ENCODE data around the gene RASL11A.
"Not testable (repeated sequence)": the region's sequence is repeated elsewhere in the genome, so short reads cannot be mapped to it uniquely, and the experiment has no call there.

Gene RASL11A

DNA sequence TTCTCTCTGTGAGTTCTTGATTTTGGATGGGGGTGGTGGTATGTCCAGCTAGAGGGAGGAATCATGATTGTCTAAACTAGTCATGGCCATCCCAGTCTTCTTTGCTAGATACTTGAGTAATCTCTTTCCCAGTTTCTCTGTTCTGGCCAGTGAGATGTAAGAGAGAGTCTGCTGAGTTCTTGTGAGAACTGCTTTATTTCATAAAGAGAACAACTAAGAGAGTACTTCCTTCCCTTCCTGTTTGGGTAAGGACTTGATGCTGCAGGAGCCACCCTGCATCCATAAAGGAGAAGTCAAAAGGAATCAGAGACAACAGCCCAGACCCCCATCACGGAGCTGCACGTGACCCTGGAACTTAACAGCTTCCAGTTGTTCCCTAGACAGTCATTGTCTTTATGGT lies 3.0 kb upstream of the RASL11A start:
- DNase-seq (ENCODE audit: low spot score) = no peak

DNA sequence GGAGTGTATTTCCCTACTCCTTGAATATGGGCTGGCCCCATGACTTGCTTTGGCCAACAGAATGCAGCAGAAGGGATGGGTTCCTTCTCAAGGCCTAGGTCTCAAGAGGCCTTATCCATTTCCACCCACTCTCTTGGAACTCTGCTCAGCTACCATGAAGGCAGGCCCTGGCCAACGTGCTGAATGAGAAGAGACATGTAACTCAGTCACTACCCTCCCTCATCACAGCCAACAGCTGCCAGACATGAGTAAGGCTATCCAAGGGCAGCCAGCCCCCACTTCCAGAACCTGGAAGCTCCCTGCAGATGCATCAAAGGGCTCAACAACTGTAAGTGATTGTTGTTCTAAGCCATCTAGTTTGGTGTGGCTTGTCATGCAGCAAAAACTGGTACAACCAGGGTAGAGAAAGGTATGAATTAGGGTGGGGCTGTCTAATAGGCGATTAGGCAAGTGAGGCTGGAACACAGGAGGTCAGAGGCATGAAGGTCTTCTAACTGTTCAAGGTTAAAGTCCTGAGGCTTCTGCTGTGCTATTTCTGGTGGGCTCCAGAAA lies 1.4 kb upstream of the RASL11A start:
- no peak for DNase-seq (ENCODE audit: low spot score)

DNA sequence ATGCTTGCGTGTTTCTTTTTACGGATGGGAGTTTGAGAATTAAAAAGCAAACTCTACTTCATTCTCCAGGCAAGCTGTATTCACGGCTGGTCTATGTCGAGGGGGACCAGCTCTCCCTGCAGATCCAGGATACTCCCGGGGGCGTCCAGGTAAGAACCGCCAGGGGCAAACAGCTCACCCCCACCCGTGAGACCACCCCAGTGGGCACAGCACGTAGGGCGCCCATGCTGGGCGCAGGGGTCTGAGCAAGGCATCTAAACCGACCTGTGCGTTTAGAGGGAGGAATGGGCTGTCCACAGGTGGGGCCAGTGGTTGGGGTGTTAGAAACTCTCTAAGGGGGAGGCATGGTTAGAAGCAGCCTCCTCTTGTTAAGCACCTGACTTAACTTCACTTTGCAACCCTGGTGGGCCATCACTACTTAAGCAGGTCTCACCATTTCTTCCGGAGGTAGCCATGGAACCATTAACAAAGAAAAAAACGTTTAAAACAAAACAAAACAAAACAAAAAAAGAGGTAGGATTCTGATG lies 1.0 kb downstream of the RASL11A start:
- no peak for DNase-seq (ENCODE audit: low spot score)

DNA sequence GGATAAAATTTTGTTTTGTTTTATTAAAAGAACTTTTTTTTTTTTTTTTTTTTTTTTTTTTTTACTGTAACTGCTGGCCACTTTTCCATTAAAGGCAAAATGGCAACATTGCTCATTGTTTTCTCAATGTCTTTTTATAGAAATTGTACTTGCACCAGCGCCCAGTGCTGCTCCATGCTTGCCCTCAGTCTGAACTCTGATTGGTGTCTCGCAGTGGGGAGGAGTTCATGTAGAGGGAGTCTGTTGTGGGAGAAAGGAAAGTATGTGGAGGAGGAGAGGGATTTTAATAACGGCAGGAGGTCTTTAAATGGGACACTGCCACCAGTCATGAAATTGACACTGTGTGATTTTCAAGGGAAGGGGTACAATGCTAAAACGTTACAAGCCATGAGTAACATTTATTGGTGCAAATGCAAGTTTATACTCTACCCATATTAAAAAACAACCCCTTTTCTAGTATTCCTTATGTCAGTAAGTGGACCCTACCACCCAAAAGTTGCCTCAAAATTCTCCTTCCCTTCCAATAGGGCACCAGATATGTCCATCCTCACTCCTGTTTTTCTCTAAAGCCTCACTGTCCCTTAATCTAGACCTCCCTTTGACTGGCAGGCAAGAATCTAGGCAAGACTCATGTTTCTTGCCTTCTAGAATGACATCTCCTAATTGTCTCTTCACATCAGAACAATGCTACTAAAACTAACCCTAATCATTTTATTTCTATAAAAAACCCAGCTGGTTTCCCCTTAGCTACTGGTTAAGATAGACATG lies 3.2 kb downstream of the RASL11A start:
- DNase-seq (ENCODE audit: low spot score) = no peak

DNA sequence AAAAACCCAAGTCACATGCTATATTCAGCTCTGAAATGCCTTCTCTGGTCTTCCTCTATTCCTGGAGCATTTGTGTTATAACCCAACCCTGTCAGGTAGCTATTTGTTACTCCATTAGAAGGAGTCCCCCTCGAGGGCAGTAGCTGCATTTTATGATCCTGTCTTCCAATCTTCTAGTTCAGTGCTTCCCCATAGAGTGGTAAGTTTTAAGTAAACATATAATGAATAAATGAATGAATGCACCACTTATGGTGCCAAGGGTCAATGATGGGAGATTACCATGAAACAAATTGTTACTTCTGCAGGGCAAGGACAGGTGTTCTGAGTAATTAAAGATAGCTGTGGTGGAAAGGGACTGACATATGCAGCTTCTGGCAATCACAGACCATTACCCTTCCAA lies 4.0 kb downstream of the RASL11A start:
- DNase-seq (ENCODE audit: low spot score) = no peak

DNA sequence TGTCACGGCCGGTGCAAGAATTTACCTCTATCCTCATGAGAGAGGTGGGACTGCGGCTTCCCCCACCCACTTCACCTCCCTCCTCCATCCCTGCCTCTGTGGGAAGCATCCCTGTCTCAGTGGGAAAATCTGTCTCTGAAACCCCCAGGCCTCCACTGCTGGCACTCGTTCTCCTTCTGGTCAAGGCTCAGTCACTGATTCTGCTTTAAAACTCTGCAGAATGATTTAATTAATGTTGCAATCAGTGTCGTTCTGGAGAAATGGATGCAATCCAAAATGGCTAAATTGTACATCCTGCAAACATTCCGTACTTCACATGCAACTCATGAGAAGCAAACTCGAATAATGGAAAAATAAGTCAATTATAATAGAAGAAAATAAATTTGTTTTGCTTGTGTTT lies 5.6 kb downstream of the RASL11A start:
- no peak for DNase-seq (ENCODE audit: low spot score)

DNA sequence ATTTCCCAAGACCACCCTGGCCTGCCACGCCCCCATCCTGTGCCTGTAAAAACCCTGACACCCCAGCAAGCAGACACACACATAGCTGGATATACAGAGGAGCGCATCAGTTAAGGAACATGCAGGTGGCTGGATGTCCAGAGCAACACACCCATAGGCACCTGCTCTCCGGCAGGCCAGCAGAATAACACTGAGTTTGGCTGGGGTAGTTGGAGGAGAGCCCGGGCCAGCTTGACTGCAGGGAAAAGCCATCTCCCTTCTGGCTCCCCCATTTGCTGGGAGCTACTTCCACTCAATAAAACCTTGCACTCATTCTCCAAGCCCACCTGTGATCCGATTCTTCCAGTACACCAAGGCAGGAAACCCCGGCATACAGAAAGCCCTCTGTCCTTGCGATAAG lies 8.9 kb downstream of the RASL11A start:
- no peak for DNase-seq (ENCODE audit: low spot score)

DNA sequence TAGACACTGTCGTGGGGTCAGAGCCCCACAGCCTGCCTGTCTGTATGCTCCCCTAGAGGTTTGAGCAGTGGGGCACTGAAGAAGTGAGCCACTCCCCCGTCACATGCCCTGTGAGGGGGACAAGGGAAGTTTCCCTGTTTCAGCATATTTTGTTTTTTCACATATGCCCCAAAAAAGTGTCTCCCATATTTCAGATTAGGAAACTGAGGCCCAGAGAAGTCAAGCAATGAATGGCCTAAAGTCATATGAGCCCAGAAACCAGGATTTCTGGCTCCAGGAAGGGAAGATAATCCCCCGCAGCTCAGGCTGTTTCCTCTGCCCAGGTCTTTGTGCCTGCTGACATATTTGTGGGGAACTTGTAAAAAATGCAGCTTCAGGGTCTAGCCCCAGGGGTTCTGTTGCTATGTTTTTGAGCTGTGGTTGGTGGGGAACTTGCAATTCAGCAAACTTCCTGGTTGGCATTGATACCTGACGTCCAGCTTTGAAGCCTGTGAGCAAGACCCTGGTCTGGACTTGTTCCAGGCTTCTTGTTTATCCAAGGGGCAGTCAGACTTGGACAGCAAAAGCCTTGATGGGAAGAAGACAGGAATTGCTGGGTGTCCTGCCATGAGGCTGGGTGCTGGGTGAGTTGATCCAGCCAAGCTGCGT lies 9.5 kb downstream of the RASL11A start:
- DNase-seq (ENCODE audit: low spot score) = no peak

DNA sequence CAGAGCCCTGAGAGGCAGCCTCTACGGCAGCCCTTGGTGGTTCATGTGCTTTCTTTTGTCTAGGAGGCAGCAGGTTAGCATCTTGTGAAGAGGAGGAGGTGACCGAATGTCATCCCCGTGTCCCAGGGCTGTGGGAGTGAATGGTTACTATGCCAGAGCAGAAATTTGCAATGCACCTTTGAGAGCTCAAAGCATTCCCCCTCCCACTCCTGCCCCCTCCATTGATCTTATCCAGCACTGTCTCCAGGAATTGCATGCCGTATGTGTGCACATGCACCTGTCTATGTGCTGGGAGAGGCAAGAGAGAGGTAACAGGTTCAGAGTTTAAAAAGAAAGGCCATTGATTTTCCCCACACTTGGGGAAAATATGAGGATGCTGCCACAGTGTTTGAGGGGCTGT lies 10.2 kb downstream of the RASL11A start:
- no peak for DNase-seq (ENCODE audit: low spot score)

DNA sequence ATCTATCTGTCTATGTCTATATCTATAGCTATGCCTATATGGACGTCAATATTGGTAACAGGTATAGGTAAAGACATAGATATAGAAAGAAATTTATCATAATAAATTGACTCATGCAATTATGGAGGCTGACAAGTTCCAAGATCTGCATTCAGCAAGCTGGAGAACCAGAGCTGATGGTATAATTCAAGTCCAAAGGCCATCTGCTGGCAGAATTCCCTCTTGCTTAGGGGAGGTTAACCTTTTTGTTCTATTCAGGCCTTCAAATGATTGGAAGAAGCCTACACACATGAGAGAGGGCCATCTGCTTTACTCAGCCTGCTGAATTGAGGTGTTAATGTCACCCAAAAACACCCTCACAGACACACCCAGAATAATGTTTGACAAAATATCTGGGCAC lies 10.8 kb downstream of the RASL11A start:
- no peak for DNase-seq (ENCODE audit: low spot score)

DNA sequence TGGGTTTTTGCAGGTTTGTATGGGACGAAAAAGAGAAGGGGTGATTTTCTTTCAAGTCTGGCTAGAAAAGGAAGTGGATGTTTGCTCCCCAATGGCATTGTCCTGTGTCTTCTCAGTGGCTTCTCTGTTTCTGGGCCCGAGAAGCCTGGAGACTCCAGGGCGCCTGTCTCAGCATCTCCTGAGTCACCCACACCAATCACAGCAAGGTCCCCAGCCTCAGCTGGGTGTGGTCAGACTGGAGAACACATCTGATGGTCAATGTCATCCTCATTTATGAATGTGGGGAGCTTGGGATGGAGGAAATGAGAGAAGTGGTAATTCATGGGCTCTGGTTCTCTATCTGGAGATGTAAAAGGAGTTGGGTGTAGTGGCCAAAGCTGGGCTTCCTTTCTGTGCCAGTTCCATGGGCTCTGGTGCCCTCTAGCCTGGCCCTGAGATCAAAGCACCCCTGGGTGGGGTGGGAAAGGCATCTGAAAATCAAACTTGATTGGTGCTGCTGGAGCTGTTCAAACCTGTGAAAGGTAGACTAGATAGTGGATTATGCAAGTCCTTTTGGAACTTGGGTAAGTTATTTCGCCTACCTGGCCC lies 13.4 kb downstream of the RASL11A start:
- DNase-seq (ENCODE audit: low spot score) = peak; percentile 47

DNA sequence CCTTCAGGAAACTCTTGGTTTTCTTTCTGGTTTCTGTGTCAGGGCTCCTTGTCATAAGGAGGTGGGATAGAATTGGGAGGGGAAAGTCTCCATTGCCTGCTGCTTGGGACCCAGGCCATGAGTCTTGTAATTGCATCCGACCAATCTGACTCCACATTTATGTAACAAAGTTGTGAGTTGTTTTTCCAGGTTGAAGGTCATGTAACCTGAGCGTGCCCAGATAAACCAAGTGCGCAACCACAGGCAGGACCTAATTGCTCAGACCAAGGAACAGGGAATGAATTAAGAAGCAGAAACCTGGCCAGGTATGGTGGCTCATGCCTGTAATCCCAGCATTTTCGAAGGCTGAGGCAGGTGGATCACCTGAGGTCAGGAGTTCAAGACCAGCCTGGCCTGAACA lies 17.8 kb downstream of the RASL11A start:
- no peak for DNase-seq (ENCODE audit: low spot score)

DNA sequence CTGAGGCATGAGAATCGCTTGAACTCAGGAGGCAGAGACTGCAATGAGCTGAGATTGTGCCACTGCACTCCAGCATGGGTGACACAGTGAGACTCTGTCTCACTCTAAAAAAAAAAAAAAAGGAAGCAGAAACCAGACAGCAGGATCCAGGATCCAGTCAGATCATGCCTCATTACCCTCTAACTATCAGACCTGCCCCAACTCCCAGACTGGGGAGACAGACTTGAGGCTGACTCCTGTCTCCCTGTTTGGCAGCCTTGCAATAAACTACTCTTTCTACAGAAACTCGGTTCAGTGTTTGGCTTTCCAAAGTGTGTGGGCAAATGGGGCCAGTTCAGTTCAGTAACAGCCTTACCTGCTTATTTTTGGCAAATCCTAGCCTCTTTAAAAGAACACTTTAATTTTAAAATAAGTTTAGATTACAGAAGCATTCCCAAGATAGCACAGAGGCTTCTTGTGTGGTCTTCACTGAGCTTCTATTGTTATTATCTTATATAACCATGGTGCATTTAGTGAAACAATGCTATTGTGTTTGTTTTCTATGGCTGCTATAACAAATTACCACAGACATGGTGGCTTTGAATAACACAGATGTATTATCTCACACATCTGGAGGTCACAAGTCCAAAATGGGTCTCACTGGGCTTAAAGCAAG lies 18.5 kb downstream of the RASL11A start:
- no peak for DNase-seq (ENCODE audit: low spot score)

DNA sequence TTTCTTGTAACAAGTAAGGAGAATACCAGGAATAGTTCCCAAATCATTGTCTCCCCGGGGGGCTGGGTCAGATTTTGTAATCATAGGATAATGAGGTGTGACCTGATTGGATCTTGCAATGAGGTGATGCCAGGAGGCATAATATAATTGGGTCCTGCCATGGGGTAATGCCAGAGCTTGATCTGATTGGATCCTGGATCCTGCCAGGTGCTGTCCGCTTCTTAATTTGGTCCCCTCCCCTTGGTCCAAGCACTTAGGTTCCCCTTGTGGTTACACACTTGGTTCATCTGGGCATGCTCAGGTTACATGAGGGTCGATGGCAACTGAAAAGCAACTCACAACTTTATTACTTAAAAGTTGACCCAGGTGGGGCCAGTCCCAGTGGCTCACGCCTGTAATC lies 20.1 kb downstream of the RASL11A start:
- no peak for DNase-seq (ENCODE audit: low spot score)

DNA sequence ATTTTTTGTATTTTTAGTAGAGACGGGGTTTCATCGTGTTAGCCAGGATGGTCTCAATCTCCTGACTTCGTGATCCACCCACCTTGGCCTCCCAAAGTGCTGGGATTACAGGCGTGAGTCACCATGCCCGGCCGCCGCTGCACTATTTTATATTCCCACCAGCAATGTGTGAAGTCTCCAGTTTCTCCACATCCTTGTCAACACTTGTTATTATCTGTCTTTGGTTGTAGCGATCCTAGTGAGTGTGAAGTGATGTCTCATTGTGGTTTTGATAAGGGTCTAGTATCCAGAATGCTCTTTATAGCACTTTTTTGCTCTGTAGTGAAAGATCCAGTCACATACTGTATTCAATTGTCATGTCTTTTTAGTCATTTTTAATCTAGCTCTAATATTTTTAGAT lies 21.3 kb downstream of the RASL11A start:
- not testable (repeated sequence) for DNase-seq (ENCODE audit: low spot score)

DNA sequence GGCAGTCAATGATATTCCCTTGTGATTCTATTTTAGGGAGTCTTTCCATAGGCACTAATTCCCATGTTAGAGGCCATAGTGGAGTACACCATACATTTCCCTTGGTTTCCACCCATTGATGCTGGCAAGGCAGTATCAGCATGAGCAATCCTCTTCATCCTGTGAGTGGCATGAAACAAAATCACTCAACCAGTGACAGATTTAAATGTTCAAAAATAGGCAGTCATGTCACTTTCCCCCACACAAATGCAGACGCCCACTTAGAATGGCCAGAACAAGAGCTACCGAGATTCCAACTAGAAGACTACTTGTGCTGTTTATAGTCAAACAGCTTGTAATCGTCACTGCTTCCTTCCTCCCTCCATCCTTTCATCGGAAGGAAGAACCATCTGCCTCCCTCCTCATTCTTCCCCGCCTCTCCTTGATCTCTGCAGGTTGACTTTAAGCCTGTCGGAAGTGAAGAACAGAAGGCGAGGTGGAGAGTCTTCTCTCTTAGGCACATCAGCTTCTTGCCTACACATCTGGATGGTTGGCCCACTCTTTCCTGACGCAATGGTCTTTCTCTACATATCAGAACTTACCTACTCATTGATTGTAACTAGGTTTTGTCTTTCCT lies 22.6 kb downstream of the RASL11A start:
- no peak for DNase-seq (ENCODE audit: low spot score)

DNA sequence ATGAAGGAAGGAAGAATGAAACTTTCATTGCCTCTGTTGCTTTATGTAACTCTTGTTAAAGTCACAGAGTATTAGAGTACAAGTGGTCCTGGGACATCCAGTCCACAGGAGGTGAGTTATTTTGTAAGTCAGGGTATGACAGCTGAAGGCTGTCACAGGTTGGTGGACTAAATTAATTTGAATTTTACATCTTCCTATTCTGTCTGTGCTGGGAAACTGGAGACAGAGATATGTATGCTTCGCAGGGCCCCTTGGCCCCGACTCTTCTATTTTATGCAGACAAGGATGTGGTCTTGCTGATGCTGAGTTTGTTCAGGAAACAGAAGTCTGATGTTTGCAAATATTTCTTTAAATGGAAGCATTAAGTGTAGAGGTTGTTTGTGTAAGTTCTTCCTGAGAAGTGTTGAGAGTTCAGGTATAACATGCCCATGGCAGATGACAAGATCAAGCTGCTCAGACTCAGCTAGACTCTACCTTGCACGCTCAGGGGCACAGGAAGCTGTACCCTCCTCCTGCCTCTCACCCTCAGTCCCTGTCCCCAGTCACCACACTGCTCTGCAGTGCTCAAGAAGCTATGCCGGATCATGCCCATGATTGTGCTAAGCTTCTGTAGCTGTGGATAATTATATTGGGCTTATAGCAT lies 23.4 kb downstream of the RASL11A start:
- DNase-seq (ENCODE audit: low spot score) = no peak

DNA sequence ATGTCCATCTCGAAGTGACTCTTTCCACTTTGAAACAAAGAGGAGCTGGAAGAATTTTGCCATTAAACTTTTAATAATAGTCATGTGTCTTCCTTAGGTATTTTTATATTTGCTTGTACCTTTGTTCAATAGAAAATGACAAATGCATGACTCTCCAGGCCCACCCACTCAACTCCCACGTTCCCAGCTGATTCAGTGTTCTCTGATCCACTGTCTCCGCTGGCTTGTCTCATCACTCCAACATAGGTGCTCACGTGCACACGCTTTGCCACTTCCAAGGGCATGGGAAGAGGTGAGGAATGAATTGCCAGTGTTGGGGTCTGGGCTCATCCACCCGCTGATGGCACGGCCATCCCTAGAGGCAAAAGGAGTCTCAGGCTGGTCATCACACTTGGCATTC lies 24.5 kb downstream of the RASL11A start:
- DNase-seq (ENCODE audit: low spot score) = no peak

DNA sequence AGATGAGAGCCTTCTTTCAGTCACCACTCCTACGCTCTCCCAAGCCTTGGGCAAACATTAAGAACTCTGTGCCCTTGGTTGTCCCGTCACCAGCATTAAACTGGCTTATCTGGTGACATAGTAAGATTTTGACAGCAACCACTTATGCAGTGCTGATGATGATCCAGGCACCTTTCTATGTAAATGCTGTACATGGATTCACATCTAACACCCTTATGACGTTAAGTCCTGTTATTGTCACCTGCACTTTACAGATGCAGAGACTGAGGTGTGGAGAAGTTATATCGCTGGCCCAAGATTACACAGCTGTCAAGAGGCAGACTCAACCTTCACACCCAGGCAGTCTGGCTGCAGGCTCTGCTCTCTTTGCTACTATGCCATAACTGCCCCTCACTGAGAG lies 25.0 kb downstream of the RASL11A start:
- DNase-seq (ENCODE audit: low spot score) = no peak

DNA sequence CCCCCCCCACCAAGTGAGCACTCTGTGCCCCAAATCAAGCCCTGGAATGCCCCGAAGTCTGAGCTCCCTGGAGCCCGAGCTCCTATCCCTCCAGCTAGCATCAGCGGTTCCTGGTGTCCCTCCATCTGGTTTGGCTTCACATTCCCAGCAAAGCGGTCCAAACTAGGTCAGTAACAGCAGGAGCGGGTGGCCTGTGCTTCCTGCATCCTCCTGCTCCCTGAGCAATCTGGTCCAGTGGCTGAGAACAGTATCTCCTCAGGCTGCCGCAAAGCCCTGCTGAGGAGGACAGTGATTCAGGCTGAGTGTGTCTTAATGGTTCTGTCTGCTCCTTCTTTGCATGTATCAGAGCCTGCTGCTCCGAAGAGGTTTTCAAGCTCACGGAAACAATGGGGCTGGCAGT lies 25.9 kb downstream of the RASL11A start:
- DNase-seq (ENCODE audit: low spot score) = no peak

DNA sequence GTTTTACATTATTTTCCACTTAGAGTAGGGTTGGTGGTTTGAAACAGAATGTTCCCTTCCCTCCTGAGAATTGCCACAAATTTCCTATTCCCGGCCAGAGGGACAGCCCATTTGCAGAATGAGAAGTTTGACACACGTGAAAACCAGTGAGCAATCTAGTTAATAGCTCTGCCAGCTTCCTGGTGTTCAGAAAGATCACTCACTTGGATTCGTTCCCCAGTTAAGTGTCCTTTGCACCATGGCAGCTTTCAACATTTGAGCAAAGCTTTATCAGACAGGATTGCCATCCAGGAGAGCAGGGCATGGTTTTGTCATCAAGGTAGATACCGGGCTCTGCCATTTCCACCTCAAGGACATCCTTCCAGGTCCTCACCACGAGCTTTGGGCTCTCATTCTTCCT lies 28.2 kb downstream of the RASL11A start:
- no peak for DNase-seq (ENCODE audit: low spot score)

DNA sequence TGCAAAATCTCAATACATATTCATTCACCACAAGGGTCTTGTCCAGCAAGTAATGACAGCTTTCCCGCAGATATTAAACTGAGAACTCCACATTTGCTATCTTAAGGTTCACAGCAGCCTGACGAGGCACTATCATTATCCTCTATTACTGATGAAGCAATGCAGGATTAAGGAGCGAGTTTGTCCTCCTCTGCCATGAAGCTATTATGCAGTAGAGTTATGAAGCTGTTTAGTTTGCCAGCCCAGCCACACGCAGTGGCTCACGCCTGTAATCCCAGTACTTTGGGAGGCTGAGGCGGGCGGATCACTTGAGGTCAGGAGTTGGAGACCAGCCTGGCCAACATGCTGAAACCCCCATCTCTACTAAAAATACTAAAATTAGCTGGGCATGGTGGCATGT lies 29.8 kb downstream of the RASL11A start:
- not testable (repeated sequence) for DNase-seq (ENCODE audit: low spot score)

All from hematopoietic multipotent progenitor cell treated with erythropoietin and hydrocortisone succinate and interleukin-3 and kit ligand, for 15 days (in vitro differentiated cells).